Right atrium auricular region (tissue), 2 donors: ENCODE data around the gene PLCG1. TPM values are rescaled to one million over a fixed set of nuclear protein-coding genes. Genes with fewer than 3 reads are reported as not detected.

ENCODE experiments used
- DNase-seq: peaks from one replicate; pipeline ENCODE4 v3.0.0-alpha.2; 2019; ENCODE audit warnings: low spot score
- H3K27ac ChIP-seq, 2 donors: fragments of 200-600 bp; sonication (generic); 1 replicate in 1 of 2; 2 replicates in 1 of 2; pipeline ENCODE4 v1.5.1; 2016 to 2019
- H3K27me3 ChIP-seq, 2 donors: fragments of 200-600 bp; sonication (generic); one replicate each; pipeline versions ENCODE4 v1.5.1 to v1.6.0; 2017 to 2019
- H3K36me3 ChIP-seq: fragments of 200-600 bp; sonication (generic); one replicate; pipeline ENCODE4 v1.5.1; 2016
- H3K4me1 ChIP-seq, 2 donors: fragments of 200-600 bp; sonication (generic); one replicate each; pipeline versions ENCODE4 v1.5.1 to v1.6.0; 2017 to 2019
- H3K4me3 ChIP-seq, 2 donors: fragments of 200-600 bp; sonication (generic); 1 replicate in 1 of 2; 2 replicates in 1 of 2; pipeline ENCODE4 v1.5.1; 2017 to 2019; ENCODE audit warnings: mild to moderate bottlenecking in 1 of 2, moderate library complexity in 1 of 2
- H3K9me3 ChIP-seq, 2 donors: fragments of 200-600 bp; sonication (generic); one replicate each; pipeline ENCODE4 v1.5.1; 2019
- total RNA-seq, 2 donors: library from RNA; depleted of rRNA; stranded (reverse); fragments of >200 nt; gene quantifications; one replicate each; pipeline ENCODE4 v1.1.0, GENCODE V29; 2016
- TF ChIP-seq, protein P1 (sequence below), 2 donors: fragments of 200-600 bp; sonication (generic); IDR thresholded peaks; one replicate each; pipeline ENCODE4 v1.5.1; 2019; ENCODE audit warnings: antibody characterized with exemption in 2 of 2

The PLCG1 gene
- total RNA-seq, 2 donors from 2014 or later = 24.1 to 59.5 TPM

DNA sequence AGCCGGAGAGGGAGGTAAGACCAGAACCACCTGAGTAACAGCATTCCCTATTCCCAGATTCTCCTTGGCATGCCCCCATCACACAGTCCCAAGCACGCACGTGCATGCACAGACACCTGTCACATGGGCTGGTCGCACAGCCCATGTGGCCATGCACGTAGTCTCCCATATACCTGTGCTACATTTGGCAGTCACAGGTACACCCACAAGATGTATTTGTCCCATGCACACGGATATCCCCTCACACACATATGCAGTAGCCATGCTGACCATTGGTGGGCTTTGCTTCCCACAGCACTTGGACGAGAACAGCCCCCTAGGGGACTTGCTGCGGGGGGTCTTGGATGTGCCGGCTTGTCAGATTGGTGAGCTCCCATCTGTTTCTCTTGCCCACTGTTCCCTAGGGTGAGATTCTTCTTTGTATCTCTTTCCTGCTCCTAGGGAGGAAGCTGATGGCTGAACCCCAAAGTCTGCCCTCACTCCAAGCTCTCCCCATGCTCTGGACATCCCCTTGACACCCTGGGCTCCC lies 31.9 kb downstream of the PLCG1 start:
- Histone ChIP-seq H3K4me1 (peaks cover 0 to 25% of the 10 kb centered on the region in 2 donors), H3K4me3 (no peak overlapping the region), H3K27ac (peak overlapping the region in 1 of 2 donors; percentile 0), H3K36me3 (peaks cover 84% of the 10 kb centered on the region), H3K9me3 (no peaks in the 10 kb centered on the region), H3K27me3 (no peaks in the 10 kb centered on the region)
- no peak for DNase-seq
- TF ChIP-seq, protein P1, sequence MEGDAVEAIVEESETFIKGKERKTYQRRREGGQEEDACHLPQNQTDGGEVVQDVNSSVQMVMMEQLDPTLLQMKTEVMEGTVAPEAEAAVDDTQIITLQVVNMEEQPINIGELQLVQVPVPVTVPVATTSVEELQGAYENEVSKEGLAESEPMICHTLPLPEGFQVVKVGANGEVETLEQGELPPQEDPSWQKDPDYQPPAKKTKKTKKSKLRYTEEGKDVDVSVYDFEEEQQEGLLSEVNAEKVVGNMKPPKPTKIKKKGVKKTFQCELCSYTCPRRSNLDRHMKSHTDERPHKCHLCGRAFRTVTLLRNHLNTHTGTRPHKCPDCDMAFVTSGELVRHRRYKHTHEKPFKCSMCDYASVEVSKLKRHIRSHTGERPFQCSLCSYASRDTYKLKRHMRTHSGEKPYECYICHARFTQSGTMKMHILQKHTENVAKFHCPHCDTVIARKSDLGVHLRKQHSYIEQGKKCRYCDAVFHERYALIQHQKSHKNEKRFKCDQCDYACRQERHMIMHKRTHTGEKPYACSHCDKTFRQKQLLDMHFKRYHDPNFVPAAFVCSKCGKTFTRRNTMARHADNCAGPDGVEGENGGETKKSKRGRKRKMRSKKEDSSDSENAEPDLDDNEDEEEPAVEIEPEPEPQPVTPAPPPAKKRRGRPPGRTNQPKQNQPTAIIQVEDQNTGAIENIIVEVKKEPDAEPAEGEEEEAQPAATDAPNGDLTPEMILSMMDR (IDR thresholded peaks at IDR 0.05) = no peak

DNA sequence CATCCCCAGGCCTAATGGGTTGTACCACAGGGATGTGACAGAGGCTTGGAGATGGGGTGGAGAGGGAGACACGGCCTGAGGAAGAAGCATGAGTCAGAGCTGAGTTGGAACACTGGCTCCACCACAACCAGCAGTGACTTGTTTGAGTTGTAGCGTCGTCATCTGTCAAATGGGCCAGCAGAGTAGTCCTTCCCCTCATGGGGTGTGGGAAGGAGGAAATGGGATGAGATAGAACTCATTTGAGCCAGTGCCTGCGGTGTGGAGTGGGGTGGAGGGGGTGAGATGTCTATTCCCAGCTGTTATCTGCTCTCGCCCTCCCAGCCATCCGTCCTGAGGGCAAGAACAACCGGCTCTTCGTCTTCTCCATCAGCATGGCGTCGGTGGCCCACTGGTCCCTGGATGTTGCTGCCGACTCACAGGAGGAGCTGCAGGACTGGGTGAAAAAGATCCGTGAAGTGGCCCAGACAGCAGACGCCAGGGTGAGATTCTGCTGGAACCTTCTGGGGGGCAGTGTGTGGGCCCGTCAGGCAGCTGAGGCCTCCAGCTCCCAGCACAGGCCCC lies 32.5 kb downstream of the PLCG1 start:
- H3K4me3 ChIP-seq = no peak overlapping the region
- H3K27ac ChIP-seq = peak overlapping the region in 1 of 2 donors; percentile 55
- H3K9me3 ChIP-seq = no peaks in the 10 kb centered on the region
- DNase-seq = no peak
- peaks cover 84% of the 10 kb centered on the region for H3K36me3 ChIP-seq
- TF ChIP-seq, protein P1 (IDR thresholded peaks at IDR 0.05) = no peak
- H3K27me3 ChIP-seq = no peaks in the 10 kb centered on the region
- peaks cover 0 to 31% of the 10 kb centered on the region in 2 donors for H3K4me1 ChIP-seq

DNA sequence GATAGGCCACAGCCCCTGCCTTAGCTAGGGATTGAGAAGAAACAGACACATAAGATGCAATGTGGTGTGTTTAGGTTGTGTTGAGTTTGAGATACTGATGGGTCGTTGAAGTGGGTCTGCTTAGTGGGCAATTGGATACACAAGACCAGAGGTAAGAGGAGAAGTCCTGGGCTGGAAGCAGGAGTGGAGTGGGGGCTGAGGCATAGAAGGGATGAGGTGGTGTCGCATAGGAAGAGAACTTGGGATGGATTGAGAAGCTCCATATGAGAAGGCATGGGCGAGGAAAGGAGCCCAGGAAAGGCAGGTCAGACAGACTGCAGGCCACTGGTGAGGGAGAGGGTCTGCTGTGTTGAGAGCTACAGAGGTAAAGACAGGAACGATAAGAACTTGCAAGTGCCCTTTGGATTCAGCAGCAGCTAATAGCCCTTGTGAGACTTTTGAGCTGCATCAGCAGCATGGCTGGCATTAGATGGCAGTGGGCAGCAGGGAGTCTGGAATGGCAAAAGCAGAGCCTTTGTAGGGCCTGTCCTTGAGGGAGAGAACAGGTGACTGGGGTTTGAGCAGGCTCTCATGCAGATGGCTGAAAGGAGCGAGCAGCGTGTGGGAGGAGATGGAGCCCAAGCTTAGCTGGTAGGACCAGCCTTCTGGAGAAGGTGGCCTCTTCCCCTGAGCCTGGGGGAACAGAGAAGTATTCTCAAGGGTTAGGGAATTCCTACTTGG lies 33.2 kb downstream of the PLCG1 start:
- DNase-seq = no peak
- Histone ChIP-seq H3K36me3 (peaks cover 78% of the 10 kb centered on the region), H3K27me3 (no peaks in the 10 kb centered on the region), H3K27ac (peak overlapping the region; percentile 29 to 83), H3K4me3 (no peak overlapping the region), H3K4me1 (peaks cover 0 to 38% of the 10 kb centered on the region in 2 donors), H3K9me3 (no peaks in the 10 kb centered on the region)
- TF ChIP-seq, protein P1 (IDR thresholded peaks at IDR 0.05) = no peak

DNA sequence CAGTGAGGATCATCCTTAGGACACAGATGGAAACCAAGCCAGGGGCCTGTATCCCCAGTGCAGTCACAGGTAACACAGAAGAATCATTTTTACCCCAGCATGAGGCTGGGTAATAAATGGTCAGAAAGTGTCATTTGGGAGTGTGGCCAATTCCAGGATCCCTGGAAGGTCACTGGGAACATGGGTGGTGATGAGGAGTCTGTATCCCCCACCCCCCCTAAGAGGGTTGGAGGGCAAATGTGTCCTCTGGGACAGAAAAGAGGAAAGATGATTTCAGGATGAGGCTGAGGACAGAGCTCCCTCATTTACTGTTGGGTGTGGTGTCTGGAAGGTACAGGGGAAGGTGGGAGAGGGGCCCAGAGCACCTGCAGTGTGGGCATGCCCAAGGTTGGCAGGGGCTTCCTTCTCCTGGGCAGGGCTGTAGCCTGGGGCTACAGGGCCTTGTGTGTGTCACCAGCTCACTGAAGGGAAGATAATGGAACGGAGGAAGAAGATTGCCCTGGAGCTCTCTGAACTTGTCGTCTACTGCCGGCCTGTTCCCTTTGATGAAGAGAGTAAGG lies 34.5 kb downstream of the PLCG1 start:
- Histone ChIP-seq H3K4me1 (peaks cover 0 to 49% of the 10 kb centered on the region in 2 donors), H3K4me3 (no peak overlapping the region), H3K9me3 (no peaks in the 10 kb centered on the region), H3K36me3 (peaks cover 65% of the 10 kb centered on the region), H3K27me3 (no peaks in the 10 kb centered on the region), H3K27ac (peak overlapping the region; percentile 77 to 83)
- DNase-seq = no peak
- TF ChIP-seq, protein P1 (IDR thresholded peaks at IDR 0.05) = no peak

DNA sequence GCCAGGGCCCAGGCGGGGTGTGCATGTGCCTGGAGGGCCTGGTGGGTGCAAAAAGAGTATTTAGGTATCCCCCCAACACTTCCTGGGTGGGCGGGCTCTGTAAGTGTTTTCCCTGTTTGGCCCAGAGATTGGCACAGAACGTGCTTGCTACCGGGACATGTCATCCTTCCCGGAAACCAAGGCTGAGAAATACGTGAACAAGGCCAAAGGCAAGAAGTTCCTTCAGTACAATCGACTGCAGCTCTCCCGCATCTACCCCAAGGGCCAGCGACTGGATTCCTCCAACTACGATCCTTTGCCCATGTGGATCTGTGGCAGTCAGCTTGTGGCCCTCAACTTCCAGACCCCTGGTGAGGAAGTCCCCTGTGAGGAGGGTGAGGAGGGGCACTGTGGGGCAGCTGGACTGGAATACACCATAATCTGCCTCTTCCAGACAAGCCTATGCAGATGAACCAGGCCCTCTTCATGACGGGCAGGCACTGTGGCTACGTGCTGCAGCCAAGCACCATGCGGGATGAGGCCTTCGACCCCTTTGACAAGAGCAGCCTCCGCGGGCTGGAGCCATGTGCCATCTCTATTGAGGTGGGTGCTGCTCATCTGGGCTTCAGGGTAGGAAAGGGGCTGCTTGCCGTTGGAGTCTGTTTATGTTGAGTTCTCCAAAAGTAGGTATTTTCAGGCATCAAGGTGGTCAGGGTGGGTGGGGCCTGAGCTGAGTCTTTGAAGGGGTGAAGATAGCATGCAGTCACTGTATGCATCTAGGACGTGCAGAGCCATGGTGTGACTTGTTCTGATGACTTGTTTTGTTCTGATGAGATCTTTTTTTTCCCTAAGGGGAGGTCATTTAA lies 35.2 kb downstream of the PLCG1 start:
- H3K4me3 ChIP-seq = no peak overlapping the region
- H3K4me1 ChIP-seq = peaks cover 0 to 56% of the 10 kb centered on the region in 2 donors
- no peaks in the 10 kb centered on the region for H3K9me3 ChIP-seq
- peak; percentile 76 for DNase-seq
- H3K27ac ChIP-seq = peak overlapping the region; percentile 77 to 83
- peaks cover 58% of the 10 kb centered on the region for H3K36me3 ChIP-seq
- no peaks in the 10 kb centered on the region for H3K27me3 ChIP-seq
- TF ChIP-seq, protein P1 (IDR thresholded peaks at IDR 0.05) = no peak
